CD1c-positive myeloid dendritic cell (primary cell): ENCODE results near the gene ZNF697.

Experiments
- DNase-seq: peaks from one replicate; pipeline ENCODE4 v3.0.0-alpha.2; 2016; ENCODE audit errors: extremely low spot score

The ZNF697 gene

GRCh38 chr1:119662034-119662437 lies 14.0 kb upstream of the ZNF697 start:
- DNase-seq = no peak

- DNase-seq = no peak
These were observed 12.4 kb upstream of the ZNF697 start for GRCh38 chr1:119660253-119661083.

GRCh38 chr1:119659628-119660027 lies 11.6 kb upstream of the ZNF697 start:
- DNase-seq = no peak

- no peak for DNase-seq
These were observed 8.4 kb upstream of the ZNF697 start for GRCh38 chr1:119656410-119656955.

- DNase-seq = no peak
These were observed 7.1 kb upstream of the ZNF697 start for GRCh38 chr1:119655154-119655553.

GRCh38 chr1:119653839-119654170 lies 5.7 kb upstream of the ZNF697 start:
- no peak for DNase-seq

- DNase-seq = no peak
These were observed 5.2 kb upstream of the ZNF697 start for GRCh38 chr1:119653135-119653838.

- DNase-seq = no peak
These were observed 4.5 kb upstream of the ZNF697 start for GRCh38 chr1:119652587-119652986.

GRCh38 chr1:119651641-119652040 lies 3.6 kb upstream of the ZNF697 start:
- no peak for DNase-seq

GRCh38 chr1:119651133-119651532 lies 3.1 kb upstream of the ZNF697 start:
- DNase-seq = no peak

- DNase-seq = no peak
These were observed 546 bp upstream of the ZNF697 start for GRCh38 chr1:119648620-119649004.

GRCh38 chr1:119647228-119647733 lies 785 bp downstream of the ZNF697 start:
- peak; percentile 63 for DNase-seq

GRCh38 chr1:119646521-119647227 lies 1.4 kb downstream of the ZNF697 start:
- peak; percentile 66 for DNase-seq

- no peak for DNase-seq
These were observed 9.0 kb downstream of the ZNF697 start for GRCh38 chr1:119639109-119639508.

GRCh38 chr1:119637710-119638109 lies 10.4 kb downstream of the ZNF697 start:
- DNase-seq = no peak

GRCh38 chr1:119636491-119637089 lies 11.5 kb downstream of the ZNF697 start:
- no peak for DNase-seq

GRCh38 chr1:119635811-119636390 lies 12.2 kb downstream of the ZNF697 start:
- peak; percentile 7 for DNase-seq

GRCh38 chr1:119634016-119634415 lies 14.1 kb downstream of the ZNF697 start:
- no peak for DNase-seq

GRCh38 chr1:119633575-119633974 lies 14.5 kb downstream of the ZNF697 start:
- no peak for DNase-seq

- no peak for DNase-seq
These were observed 15.2 kb downstream of the ZNF697 start for GRCh38 chr1:119632841-119633240.

- peak; percentile 14 for DNase-seq
These were observed 16.0 kb downstream of the ZNF697 start for GRCh38 chr1:119632103-119632490.
